Aorta (tissue), 5 donors: ENCODE data around the gene DNM2. TPM values are rescaled to one million over a fixed set of nuclear protein-coding genes. Genes with fewer than 3 reads are reported as not detected.

Experiments
- ATAC-seq: fragments of 200-7000 bp; cut with Tn5 transposase; one replicate; pipeline ENCODE4 v1.9.1; 2022; ENCODE audit warnings: moderate library complexity; ENCODE audit not compliant: low FRiP score
- DNase-seq, 2 donors: peaks; one replicate each; pipeline ENCODE4 v3.0.0-alpha.2; 2020
- H3K27ac ChIP-seq, 2 donors: one replicate each; pipeline ENCODE4 v1.5.1; 2013; ENCODE audit warnings: low read length in 2 of 2, mild to moderate bottlenecking in 2 of 2, moderate library complexity in 2 of 2, control low read depth in 1 of 2, inconsistent platforms in 1 of 2, low read depth in 1 of 2
- H3K27me3 ChIP-seq, 2 donors: one replicate each; pipeline ENCODE4 v1.6.1; 2013; ENCODE audit warnings: control low read depth in 1 of 2, low read length in 1 of 2, mild to moderate bottlenecking in 1 of 2, moderate library complexity in 1 of 2; ENCODE audit not compliant: insufficient read depth in 2 of 2, control insufficient read depth in 1 of 2
- H3K36me3 ChIP-seq, 2 donors: one replicate each; pipeline ENCODE4 v1.6.1; 2013; ENCODE audit warnings: control low read depth in 1 of 2, low read length in 1 of 2, mild to moderate bottlenecking in 1 of 2; ENCODE audit not compliant: insufficient read depth in 2 of 2, control insufficient read depth in 1 of 2
- H3K4me1 ChIP-seq, 2 donors: one replicate each; pipeline ENCODE4 v1.6.1; 2013; ENCODE audit warnings: low read length in 2 of 2, control low read depth in 1 of 2, mild to moderate bottlenecking in 1 of 2, moderate library complexity in 1 of 2; ENCODE audit not compliant: insufficient read depth in 2 of 2, control insufficient read depth in 1 of 2
- H3K4me3 ChIP-seq, 2 donors: one replicate each; pipeline ENCODE4 v1.5.1; 2013; ENCODE audit warnings: low read length in 2 of 2, control low read depth in 1 of 2, mild to moderate bottlenecking in 1 of 2
- H3K9me3 ChIP-seq: one replicate; pipeline ENCODE4 v1.6.1; 2013; ENCODE audit warnings: mild to moderate bottlenecking, low read length; ENCODE audit not compliant: control insufficient read depth
- WGBS, 2 donors: extraction: QIAGEN DNeasy Blood & Tissue Kit; methylation state at CpG; one replicate each; pipeline ENCODE4 v1.1.7; 2013; 5-methylcytosine and 5-hydroxymethylcytosine counted together
- intact Hi-C, 2 donors: fragments of 100-400 bp; cut with DNase I; formaldehyde crosslinking; loops; one replicate each; pipeline versions ENCODE4 v1.14.2 to v1.15.0; 2022
- polyA plus RNA-seq, 2 donors: library from polyadenylated mRNA; stranded (reverse); fragments of 200-250 nt; gene quantifications; one replicate each; pipeline ENCODE4 v1.2.3, GENCODE V29; 2013
- total RNA-seq, 2 donors: library from RNA; stranded (reverse); fragmentation: NEBNext Ultra II Directional; extraction: Animal tissue kit (Norgen Biotek cat#: 25700); gene quantifications; one replicate each; pipeline ENCODE4 v1.2.1, GENCODE V29; 2021
- donor health status: healthy with polysubstance abuse.
- donor health status: Bipolar disorder and iron deficiency.
- donor health status: DM: no; HTN: no; CAD: no.
- donor health status: DM: no; HTN: no; CAD: no.
- donor health status: DM: yes; HTN: yes; CAD: no.

Gene DNM2
- total and polyA plus RNA-seq, 4 donors: 51.7 to 160 (median 104) TPM

GRCh38 chr19:10712754-10713153, 5.1 kb upstream of the DNM2 start:
- intact Hi-C loops: no loop called here
- Histone ChIP-seq H3K4me3 (no peak overlapping the region), H3K4me1 (no peaks in the 10 kb centered on the region), H3K27ac (no peak overlapping the region), H3K9me3 (no peaks in the 10 kb centered on the region), H3K36me3 (peaks cover 0 to 1% of the 10 kb centered on the region in 2 donors), H3K27me3 (no peaks in the 10 kb centered on the region)
- DNase-seq (no peak), ATAC-seq (no peak)
- WGBS, 2 donors: 92 to 94% methylated on average over 19 to 23 of the region's 23 CpGs

- Histone ChIP-seq H3K27me3 (no peaks in the 10 kb centered on the region), H3K4me3 (no peak overlapping the region), H3K9me3 (no peaks in the 10 kb centered on the region), H3K27ac (no peak overlapping the region), H3K4me1 (no peaks in the 10 kb centered on the region), H3K36me3 (peaks cover 0 to under 1% of the 10 kb centered on the region in 2 donors)
- DNase-seq (no peak), ATAC-seq (no peak)
- 88 to 90% methylated on average over 5 of the region's 5 CpGs for WGBS, 2 donors
- intact Hi-C loops: no loop called here
Observed at GRCh38 chr19:10713317-10713716, 4.6 kb upstream of the DNM2 start.

GRCh38 chr19:10717054-10717355, 874 bp upstream of the DNM2 start:
- intact Hi-C loops: loop anchor here (2.0 to 5.0 kb wide), 2 partner anchors 50 kb away; no protein-coding TSS in a partner anchor
- H3K27me3 ChIP-seq: no peaks in the 10 kb centered on the region
- no peak overlapping the region for H3K27ac ChIP-seq
- no peaks in the 10 kb centered on the region for H3K9me3 ChIP-seq
- H3K4me1 ChIP-seq: no peaks in the 10 kb centered on the region
- 20 to 27% methylated on average over 12 of the region's 12 CpGs for WGBS, 2 donors
- DNase-seq: no peak
- ATAC-seq: no peak
- no peak overlapping the region for H3K4me3 ChIP-seq
- H3K36me3 ChIP-seq: no peaks in the 10 kb centered on the region

GRCh38 chr19:10718205-10719196, 622 bp downstream of the DNM2 start:
- DNase-seq: peak; percentile 65 to 83
- Histone ChIP-seq H3K36me3 (no peaks in the 10 kb centered on the region), H3K27ac (peak overlapping the region in 1 of 2 donors; percentile 56), H3K4me3 (peak overlapping the region; percentile 62 to 89), H3K9me3 (no peaks in the 10 kb centered on the region), H3K27me3 (no peaks in the 10 kb centered on the region), H3K4me1 (no peaks in the 10 kb centered on the region)
- WGBS, 2 donors: 0% methylated on average over 67 to 70 of the region's 70 CpGs
- intact Hi-C loops: loop anchor here in 1 of 2 donors (2.0 to 5.0 kb wide), 2 partner anchors 49 to 144 kb away; no protein-coding TSS in a partner anchor
- ATAC-seq: no peak

GRCh38 chr19:10719466-10719961, 1.6 kb downstream of the DNM2 start:
- no peak overlapping the region for H3K27ac ChIP-seq
- no peaks in the 10 kb centered on the region for H3K4me1 ChIP-seq
- no peak for ATAC-seq
- 48 to 55% methylated on average over 5 of the region's 5 CpGs for WGBS, 2 donors
- no peaks in the 10 kb centered on the region for H3K27me3 ChIP-seq
- intact Hi-C loops: loop anchor here in 1 of 2 donors (2.0 to 5.0 kb wide), 2 partner anchors 48 to 143 kb away; no protein-coding TSS in a partner anchor
- H3K9me3 ChIP-seq: no peaks in the 10 kb centered on the region
- no peak for DNase-seq
- no peaks in the 10 kb centered on the region for H3K36me3 ChIP-seq
- H3K4me3 ChIP-seq: no peak overlapping the region

GRCh38 chr19:10720607-10721125, 2.8 kb downstream of the DNM2 start:
- no peak overlapping the region for H3K27ac ChIP-seq
- no peak for ATAC-seq
- no peaks in the 10 kb centered on the region for H3K9me3 ChIP-seq
- no peaks in the 10 kb centered on the region for H3K4me1 ChIP-seq
- no peak overlapping the region for H3K4me3 ChIP-seq
- no peak for DNase-seq
- H3K27me3 ChIP-seq: no peaks in the 10 kb centered on the region
- whole genome bisulfite sequencing, 2 donors: 89 to 90% methylated on average over 6 of the region's 6 CpGs
- no peaks in the 10 kb centered on the region for H3K36me3 ChIP-seq
- intact Hi-C loops: no loop called here

GRCh38 chr19:10723591-10723990, 5.7 kb downstream of the DNM2 start:
- Histone ChIP-seq H3K9me3 (no peaks in the 10 kb centered on the region), H3K4me1 (no peaks in the 10 kb centered on the region), H3K27me3 (no peaks in the 10 kb centered on the region), H3K27ac (no peak overlapping the region), H3K36me3 (no peaks in the 10 kb centered on the region), H3K4me3 (no peak overlapping the region)
- 80 to 81% methylated on average over 3 of the region's 3 CpGs for WGBS, 2 donors
- DNase-seq: no peak
- intact Hi-C loops: no loop called here
- ATAC-seq: no peak

GRCh38 chr19:10724573-10725071, 6.7 kb downstream of the DNM2 start:
- H3K4me1 ChIP-seq: no peaks in the 10 kb centered on the region
- WGBS, 2 donors: 56 to 62% methylated on average over 12 of the region's 12 CpGs

More at GRCh38 chr19:10724573-10725071, 6.7 kb downstream of the DNM2 start:
- ATAC-seq: no peak
- H3K4me3 ChIP-seq: no peak overlapping the region
- DNase-seq: no peak
- no peaks in the 10 kb centered on the region for H3K9me3 ChIP-seq
- no peaks in the 10 kb centered on the region for H3K36me3 ChIP-seq
- H3K27me3 ChIP-seq: no peaks in the 10 kb centered on the region
- no peak overlapping the region for H3K27ac ChIP-seq
- intact Hi-C loops: no loop called here
